KG1 (cell line): ENCODE results near the gene TMSB4X.
A peak's percentile ranks its signal among the peaks of the same experiment; 100 is the strongest.
"Not testable (repeated sequence)": the region's sequence is repeated elsewhere in the genome, so short reads cannot be mapped to it uniquely, and the experiment has no call there.

Experiments
- DNase-seq: peaks from one replicate; lab custom pipeline; 2025; lab: John Stamatoyannopoulos, UW

Gene TMSB4X

GRCh38 chrX:12976819-12977732 is 2.2 kb downstream of the TMSB4X start:
- not testable (repeated sequence) for DNase-seq

- DNase-seq = no peak
Observed at GRCh38 chrX:12977761-12978204, 2.9 kb downstream of the TMSB4X start.

- DNase-seq = peak; percentile 58
Observed at GRCh38 chrX:12978205-12979025, 3.5 kb downstream of the TMSB4X start.

GRCh38 chrX:12979026-12979607 is 4.2 kb downstream of the TMSB4X start:
- DNase-seq = peak; percentile 5

- DNase-seq = no peak
Observed at GRCh38 chrX:12979616-12980015, 4.7 kb downstream of the TMSB4X start.

GRCh38 chrX:12980039-12980438 is 5.1 kb downstream of the TMSB4X start:
- not testable (repeated sequence) for DNase-seq

GRCh38 chrX:12981880-12982279 is 7.0 kb downstream of the TMSB4X start:
- no peak for DNase-seq

- DNase-seq = no peak
Observed at GRCh38 chrX:12984603-12985319, 9.9 kb downstream of the TMSB4X start.

- DNase-seq = no peak
Observed at GRCh38 chrX:12985331-12985730, 10.4 kb downstream of the TMSB4X start.

GRCh38 chrX:12986164-12986779 is 11.4 kb downstream of the TMSB4X start:
- no peak for DNase-seq

- no peak for DNase-seq
Observed at GRCh38 chrX:12986886-12987285, 12.0 kb downstream of the TMSB4X start.

- no peak for DNase-seq
Observed at GRCh38 chrX:12987340-12987739, 12.4 kb downstream of the TMSB4X start.

- no peak for DNase-seq
Observed at GRCh38 chrX:12987900-12988594, 13.1 kb downstream of the TMSB4X start.

- DNase-seq = no peak
Observed at GRCh38 chrX:12988797-12989196, 13.9 kb downstream of the TMSB4X start.

GRCh38 chrX:12989461-12989860 is 14.6 kb downstream of the TMSB4X start:
- no peak for DNase-seq

- DNase-seq = no peak
Observed at GRCh38 chrX:12991575-12991974, 16.7 kb downstream of the TMSB4X start.

GRCh38 chrX:12992544-12993118 is 17.7 kb downstream of the TMSB4X start:
- no peak for DNase-seq

- DNase-seq = no peak
Observed at GRCh38 chrX:12993826-12994225, 18.9 kb downstream of the TMSB4X start.

- no peak for DNase-seq
Observed at GRCh38 chrX:12994321-12994720, 19.4 kb downstream of the TMSB4X start.

GRCh38 chrX:12996934-12997435 is 22.1 kb downstream of the TMSB4X start:
- no peak for DNase-seq
